GM12864 (cell line): ENCODE results near the gene GNGT2.

Experiments used
- DNase-seq: peaks from one replicate; pipeline ENCODE4 v3.0.0-alpha.2; 2011; ENCODE audit warnings: low read depth
- H3K4me3 ChIP-seq: 2 replicates; pipeline ENCODE4 v1.5.1; 2011; ENCODE audit warnings: mild to moderate bottlenecking, low read depth, low read length, control low read depth
- CTCF ChIP-seq: IDR thresholded peaks from 2 replicates; pipeline ENCODE4 v1.5.1; 2011; ENCODE audit warnings: low read depth, mild to moderate bottlenecking, moderate library complexity, low read length, control low read depth, inconsistent platforms; ENCODE audit errors: missing control alignments

The GNGT2 gene

GRCh38 chr17:49224198-49224996, 14.0 kb upstream of the GNGT2 start:
- H3K4me3 ChIP-seq, result peak overlapping the region; percentile 6; the same call in 1 of the 2 replicates
- no peak for DNase-seq
- TF ChIP-seq CTCF, result no peak

- H3K4me3 ChIP-seq, result peak overlapping the region; percentile 6; the same call in 1 of the 2 replicates
- DNase-seq, result no peak
- TF ChIP-seq CTCF, result peak; percentile 96
These were observed 13.3 kb upstream of the GNGT2 start for GRCh38 chr17:49223517-49224197.

DNA sequence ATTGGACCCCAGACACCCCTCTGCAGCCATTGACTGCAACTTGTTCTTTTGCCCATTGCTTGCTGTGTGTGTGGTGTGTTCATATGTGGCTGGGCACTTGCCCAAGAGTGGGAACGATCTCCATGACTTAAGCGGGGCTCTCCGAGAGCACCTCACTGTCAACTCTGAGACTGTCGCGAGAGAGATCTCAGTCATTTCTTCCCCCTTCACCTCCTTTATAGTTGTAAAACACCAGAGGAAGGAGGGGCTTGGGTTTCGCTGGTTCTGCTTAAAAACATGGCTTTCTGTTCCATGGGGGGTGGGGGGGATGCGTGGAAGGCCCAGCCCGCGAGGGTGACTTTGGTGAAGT, 12.8 kb upstream of the GNGT2 start:
- no peak for DNase-seq
- no peak for TF ChIP-seq CTCF
- no peak overlapping the region for H3K4me3 ChIP-seq

DNA sequence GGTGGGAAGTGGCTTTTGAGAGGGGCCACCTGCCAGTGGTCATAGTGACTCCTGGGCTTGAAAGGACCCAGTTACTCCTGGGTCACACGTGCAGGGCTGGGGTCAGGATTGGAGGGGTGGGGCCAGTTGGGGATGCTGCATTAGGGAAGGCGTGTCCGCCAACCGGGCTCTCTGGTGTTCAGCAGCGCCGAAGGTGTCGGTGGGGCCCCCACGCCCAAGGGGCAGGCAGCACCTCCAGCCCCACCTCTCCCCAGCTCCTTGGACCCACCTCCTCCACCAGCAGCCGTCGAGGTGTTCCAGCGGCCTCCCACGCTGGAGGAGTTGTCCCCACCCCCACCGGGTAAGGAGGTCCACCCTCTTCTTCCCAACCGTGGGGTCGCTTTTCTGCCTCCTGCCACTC, 9.6 kb upstream of the GNGT2 start:
- DNase-seq, result no peak
- H3K4me3 ChIP-seq, result no peak overlapping the region
- TF ChIP-seq CTCF, result no peak

GRCh38 chr17:49218941-49219913, 8.9 kb upstream of the GNGT2 start:
- peak; percentile 46 for DNase-seq
- H3K4me3 ChIP-seq, result no peak overlapping the region
- TF ChIP-seq CTCF, result peak; percentile 63

DNA sequence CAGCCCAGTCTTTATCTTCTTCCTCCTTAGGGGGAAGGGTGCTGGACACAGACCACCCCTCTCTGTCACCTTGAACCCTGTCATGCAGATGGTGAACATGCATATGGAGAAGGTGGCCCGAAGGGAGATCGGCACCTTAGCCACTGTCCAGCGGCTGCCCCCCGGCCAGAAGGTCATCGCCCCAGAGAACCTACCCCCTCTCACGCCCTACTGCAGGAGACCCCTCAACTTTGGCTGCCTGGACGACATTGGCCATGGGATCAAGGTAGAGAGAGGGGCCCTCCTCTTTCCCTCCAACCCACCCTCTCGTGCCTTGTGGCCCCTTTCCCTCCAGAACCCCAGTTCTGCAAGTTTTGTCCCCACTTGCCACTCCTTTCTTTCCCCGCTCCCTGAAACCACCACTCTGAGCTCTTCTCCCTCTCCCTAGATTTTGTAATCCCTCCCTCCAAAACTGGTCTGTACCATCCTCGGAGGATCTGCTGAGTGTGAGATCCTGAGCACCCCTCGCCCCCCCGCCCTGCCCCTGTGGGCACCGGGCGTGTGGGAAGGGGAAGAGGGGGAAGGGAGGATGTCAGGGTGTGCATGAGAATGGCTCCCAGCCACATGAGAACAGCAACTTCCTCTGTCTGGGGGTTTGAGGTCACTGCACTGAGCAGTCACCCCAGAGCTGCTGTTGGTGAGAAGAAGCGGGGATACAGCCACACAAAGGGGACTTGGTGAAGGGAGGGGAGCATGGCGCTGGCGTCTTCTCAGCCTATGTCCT, 7.5 kb upstream of the GNGT2 start:
- TF ChIP-seq CTCF, result no peak
- H3K4me3 ChIP-seq, result no peak overlapping the region
- peak; percentile 81 for DNase-seq
